GM19455 (cell line): ENCODE data around the gene IFNE.

Experiments
- ATAC-seq: cut with Tn5 transposase; IDR thresholded peaks from one replicate; pipeline ENCODE4 v1.9.1; 2021; ENCODE audit not compliant: unreplicated experiment

The IFNE gene

GRCh38 chr9:21482213-21482612, at the start of gene IFNE:
Gene IFNE, minus strand, starts transcription at chr9:21482313. Its CDS starts 619 bp downstream, at chr9:21481694.
- ATAC-seq: no peak

GRCh38 chr9:21528123-21528808, 46.2 kb upstream of the IFNE start:
- no peak for ATAC-seq

GRCh38 chr9:21527579-21527978, 45.5 kb upstream of the IFNE start:
- ATAC-seq: peak; percentile 55

- ATAC-seq: no peak
Measured at GRCh38 chr9:21525174-21525573, 43.1 kb upstream of the IFNE start.

- ATAC-seq: no peak
Measured at GRCh38 chr9:21524099-21524830, 42.2 kb upstream of the IFNE start.

- no peak for ATAC-seq
Measured at GRCh38 chr9:21523021-21524014, 41.2 kb upstream of the IFNE start.

- no peak for ATAC-seq
Measured at GRCh38 chr9:21522348-21522747, 40.2 kb upstream of the IFNE start.

GRCh38 chr9:21521448-21521847, 39.3 kb upstream of the IFNE start:
- ATAC-seq: no peak

GRCh38 chr9:21520501-21521228, 38.6 kb upstream of the IFNE start:
- ATAC-seq: no peak

- no peak for ATAC-seq
Measured at GRCh38 chr9:21519855-21520434, 37.8 kb upstream of the IFNE start.

GRCh38 chr9:21516796-21517195, 34.7 kb upstream of the IFNE start:
- ATAC-seq: no peak

- no peak for ATAC-seq
Measured at GRCh38 chr9:21513431-21513830, 31.3 kb upstream of the IFNE start.

GRCh38 chr9:21510806-21511205, 28.7 kb upstream of the IFNE start:
- ATAC-seq: no peak

GRCh38 chr9:21507483-21507790, 25.3 kb upstream of the IFNE start:
- ATAC-seq: no peak

GRCh38 chr9:21506626-21507482, 24.7 kb upstream of the IFNE start:
- ATAC-seq: no peak

GRCh38 chr9:21505425-21506179, 23.5 kb upstream of the IFNE start:
- no peak for ATAC-seq

- no peak for ATAC-seq
Measured at GRCh38 chr9:21504894-21505293, 22.8 kb upstream of the IFNE start.

- no peak for ATAC-seq
Measured at GRCh38 chr9:21504113-21504512, 22.0 kb upstream of the IFNE start.

- no peak for ATAC-seq
Measured at GRCh38 chr9:21502586-21502985, 20.5 kb upstream of the IFNE start.
